Astrocyte of the hippocampus (primary cell): ENCODE measurements around the gene NBPF1.
"Not testable (repeated sequence)": the region's sequence is repeated elsewhere in the genome, so short reads cannot be mapped to it uniquely, and the experiment has no call there.

Experiments
- DNase-seq: peaks from one replicate; pipeline ENCODE4 v3.0.0; 2011; ENCODE audit warnings: low read depth, low spot score

Gene NBPF1

DNA sequence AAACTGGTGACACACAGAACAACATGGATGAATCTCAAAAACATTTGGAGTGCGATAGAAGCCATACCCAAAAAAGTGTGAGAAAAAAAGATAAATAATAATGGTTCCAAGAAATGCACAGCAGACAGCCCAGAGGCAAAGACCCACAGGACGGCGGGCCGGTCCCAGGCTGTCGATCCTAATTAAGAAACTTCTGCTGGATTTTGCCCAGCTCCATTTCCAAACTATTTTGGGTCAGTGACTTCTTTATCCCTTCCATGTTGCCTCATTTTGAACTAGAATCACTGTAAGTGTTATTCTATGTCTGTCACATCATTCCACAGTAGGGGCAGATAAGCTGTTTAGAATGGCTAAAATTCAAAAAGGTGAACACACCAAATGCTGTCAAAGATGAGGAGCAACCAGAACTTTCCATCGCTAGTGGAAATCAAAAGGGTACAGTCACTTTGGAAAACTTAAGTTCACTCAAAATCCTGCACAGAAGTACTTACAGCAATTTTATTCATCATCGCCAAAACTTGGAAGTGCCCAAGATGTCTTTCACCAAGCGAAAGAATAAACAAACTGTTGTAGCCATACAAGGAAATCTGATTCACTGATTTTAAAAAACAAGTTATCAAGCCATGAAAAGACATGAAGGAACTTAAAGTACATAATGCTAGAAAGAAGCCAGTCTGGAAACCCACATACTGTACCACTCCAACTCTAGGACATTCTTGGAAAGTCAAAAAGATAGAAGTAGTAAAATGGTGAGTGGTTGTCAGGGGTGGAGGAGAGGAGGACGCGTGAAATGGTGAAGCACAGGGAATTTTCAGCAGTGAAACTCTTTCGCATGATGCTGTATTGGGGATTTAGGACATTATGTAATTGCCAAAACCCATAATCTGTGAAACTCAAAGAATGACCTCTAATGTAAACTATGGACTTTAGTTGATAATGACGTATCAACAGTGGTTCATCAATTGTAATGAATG is 7.5 kb downstream of the NBPF1 start:
- no peak for DNase-seq

DNA sequence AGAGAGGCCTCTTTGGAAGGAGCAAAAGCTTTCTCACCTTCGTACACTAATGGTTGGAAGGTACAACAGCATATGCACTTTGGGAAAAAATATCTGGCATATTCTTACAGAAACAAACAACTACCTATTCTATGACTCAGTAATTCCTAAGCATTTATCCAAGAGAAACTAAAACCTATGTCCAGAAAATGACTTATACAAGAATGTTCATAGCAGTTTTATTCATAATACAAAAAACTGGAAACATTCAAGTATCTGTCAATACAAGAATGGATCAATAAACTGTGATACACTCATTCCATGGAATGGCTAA is 8.2 kb downstream of the NBPF1 start:
- DNase-seq = no peak

DNA sequence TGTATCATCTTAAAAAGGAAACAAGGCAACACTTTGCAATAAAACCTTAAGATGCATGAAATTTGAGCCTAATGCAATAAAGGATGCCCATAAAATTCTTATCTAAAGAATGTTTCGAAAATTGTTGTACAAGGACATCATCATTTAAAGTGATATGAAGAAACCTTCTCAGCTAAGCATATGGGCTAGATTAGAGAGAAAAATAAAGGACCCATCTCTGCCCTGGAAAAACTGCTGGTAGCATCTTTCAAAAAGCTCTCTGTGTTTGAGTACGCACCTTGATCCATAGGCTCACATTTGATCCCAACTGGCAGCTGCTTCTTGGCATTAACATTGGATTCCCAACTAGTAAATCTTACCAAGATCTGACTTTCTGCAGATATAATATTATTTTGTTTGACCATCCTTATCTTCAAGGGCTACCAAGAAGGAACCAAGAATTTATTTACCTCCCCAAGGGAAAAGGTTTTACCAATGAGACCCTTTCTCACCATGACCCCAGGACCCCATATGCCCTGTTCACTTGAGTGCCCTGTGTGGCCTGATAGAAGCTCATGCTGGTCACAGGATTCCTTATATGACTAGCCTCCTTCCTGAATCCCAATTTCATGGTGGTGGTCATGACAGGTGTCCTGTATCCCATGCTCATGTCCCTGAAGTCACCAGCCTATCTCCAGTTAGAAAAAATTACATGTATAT is 8.7 kb downstream of the NBPF1 start:
- DNase-seq = not testable (repeated sequence)

DNA sequence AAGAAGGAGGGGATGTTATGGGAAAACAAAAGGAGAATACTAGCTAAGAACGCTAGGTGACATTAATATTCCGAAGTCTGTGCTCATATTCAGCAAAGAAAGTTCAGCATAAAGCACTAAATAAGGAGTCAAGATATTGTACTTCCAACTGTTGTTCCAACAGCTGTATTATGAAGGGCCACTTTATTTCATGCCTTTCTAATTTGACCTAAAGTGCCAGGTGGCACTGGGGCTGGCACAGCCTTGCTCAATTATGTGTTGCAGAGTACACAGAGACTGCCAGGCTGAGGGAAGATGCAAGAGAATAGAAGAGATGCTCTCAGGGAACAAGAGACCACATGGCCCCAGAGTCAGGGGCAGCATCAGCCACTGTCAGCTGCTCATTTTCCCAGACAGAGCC is 9.7 kb downstream of the NBPF1 start:
- DNase-seq = not testable (repeated sequence)

DNA sequence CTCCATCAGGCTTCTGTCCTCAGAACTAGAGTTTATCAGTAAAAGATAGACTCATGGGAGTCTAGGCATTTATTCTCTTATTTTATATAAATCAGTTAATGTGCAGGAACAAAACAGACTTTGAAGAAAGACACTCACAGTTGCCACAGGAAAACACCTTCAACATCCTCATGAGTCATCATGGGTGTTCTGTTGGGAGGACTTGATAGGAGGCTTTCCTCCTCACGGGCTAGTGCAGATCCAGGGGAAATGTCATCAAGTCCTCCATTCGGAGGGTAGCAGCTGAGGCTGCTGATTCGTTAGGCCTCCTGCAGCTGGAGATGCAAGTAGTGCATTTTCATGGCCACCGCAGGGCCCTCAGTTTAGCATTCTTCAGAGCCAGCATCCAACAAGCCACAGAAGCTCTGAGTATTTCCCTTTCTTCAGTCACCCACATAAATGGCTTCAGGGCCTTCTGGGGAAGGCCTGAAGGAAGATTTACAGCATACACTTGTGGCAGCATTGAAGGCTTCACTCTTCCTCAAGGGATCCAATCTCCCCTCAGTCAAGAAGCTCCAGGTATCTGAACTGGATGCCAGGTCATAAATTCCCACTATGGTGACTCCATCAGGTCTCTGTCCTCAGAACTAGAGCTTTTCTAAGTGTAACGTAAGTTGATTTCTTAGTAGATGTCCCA is 10.9 kb downstream of the NBPF1 start:
- not testable (repeated sequence) for DNase-seq

DNA sequence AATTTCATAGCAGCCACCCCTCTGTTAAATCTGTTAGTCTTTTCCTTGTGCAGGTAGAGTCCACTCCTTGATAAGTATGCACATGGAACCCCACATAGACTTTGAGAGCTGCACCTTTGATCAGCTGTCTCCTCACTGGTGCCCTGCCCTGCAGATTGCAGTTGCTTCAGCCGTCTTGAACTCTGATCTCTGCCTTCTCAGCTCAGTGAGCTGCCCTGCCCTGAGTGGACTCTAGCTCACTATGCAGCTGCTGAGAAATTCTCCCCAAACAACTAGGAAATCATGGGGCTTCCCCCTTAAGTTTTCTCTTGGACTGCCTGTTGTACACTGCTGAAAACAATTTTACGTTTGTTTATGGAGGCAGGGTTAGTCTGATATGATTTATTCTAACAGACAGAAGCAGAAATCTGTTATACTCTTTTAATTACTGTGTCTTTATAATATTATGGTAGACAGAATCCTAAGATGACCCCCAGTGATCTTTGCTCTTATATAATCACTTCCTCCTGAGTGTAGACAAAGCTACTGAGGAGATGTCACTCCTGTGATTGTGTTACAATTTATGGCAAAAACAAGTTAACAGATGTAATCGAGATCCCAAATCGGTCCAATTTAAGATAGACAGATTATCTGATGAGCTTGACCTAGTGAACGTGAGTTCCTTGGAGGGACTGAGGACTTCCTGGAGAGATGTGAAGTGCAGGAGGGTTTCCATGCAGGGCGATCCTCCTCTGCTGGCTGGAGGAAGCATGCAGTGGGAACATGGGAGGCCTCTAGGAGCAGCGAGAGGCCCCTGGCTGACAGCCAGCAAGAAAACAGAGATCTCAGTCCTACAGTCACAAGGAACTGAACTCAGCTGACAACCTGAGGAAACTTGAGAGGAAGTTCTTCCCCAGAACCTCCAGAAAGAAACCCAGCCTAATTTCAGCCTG is 12.2 kb downstream of the NBPF1 start:
- not testable (repeated sequence) for DNase-seq

DNA sequence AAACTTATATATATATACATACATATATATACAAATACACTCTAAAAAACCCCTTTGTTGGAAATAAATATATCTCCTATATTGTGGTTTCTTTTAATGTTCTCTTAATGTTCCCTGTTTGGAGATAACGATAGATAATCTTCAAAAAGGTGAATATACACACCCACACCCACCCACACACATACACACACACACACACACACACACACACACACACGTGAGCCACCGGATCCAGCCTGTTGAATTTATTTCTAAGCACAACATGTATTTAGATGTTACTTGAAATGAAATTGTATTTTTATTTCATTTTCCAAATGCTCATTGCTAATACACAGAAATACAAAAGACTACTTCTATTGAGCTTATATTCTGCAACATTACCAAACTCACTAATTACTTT is 14.0 kb downstream of the NBPF1 start:
- not testable (repeated sequence) for DNase-seq

DNA sequence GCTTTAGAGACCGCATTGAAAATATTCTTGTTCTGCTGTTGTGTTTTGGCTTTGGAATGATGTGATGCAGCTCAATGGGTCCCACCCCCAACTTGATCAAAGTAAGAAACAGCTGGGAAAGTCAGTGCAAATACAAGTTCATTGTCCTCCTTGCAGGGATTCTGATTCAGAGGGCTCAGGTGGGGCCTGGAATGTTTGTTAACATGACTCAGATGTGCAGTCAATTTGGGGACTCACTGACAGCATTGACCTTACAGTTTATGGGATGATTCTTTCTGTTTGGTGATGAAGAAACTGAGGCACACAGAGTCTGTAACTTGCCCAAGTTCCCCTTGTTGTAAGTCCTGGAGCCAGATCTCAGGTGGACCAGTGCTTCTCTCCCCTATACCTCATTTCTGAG is 18.1 kb downstream of the NBPF1 start:
- not testable (repeated sequence) for DNase-seq

DNA sequence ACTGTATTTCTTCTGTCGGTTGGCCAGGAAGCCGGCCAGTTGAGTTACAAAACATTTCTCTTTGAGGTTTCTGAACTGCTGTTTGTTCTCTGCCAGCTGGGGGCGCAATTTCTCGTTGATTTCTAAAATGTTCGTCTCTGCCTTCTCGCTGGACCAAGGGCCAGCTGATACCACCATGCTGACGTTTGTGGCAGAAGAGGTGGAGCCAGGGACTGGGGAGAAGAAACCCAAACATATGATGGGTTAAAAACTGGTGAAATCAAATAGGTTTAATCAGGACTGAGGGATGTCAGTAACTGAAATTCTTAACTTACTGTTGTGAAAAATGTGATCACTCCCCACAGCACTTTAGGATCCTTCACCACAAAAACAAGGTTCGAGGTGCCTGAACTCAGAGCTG is 21.5 kb downstream of the NBPF1 start:
- not testable (repeated sequence) for DNase-seq

DNA sequence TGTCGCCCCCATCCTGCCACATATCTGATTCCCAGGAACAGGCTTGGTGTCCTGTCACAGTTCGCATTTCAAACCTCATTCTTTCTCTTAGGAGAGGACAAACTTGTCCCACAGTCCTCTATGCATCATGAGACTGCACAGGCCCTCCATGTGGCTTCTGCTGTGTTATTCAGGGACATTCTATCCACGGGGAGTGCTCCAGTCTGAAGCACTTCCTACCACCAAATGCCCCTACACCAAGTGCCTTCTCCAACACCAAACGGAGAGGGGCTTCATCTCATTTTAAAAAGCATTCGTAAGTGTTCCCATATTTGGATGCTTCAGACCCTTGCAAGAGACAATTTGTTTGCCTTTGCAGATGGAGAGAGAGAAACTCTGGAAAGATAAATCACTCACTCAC is 25.3 kb downstream of the NBPF1 start:
- peak; percentile 1 for DNase-seq

DNA sequence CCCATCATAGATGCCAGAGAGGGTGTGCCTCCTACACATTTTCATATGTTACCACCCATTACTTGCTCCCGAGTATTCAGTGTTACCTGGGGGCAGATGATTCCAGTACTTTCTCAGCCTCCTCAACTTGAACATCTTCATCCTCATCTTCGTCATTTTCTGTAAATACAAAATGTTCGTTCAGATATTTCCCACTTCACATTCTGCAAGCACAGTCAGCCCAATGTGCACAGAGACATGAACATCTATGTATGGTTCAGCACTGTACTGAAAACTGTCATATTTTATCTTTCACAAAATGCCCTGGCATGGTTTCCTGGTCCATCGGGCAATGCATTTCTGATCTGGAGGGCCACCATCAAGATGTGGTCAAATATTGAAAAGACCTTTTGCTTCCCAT is 25.7 kb downstream of the NBPF1 start:
- not testable (repeated sequence) for DNase-seq

DNA sequence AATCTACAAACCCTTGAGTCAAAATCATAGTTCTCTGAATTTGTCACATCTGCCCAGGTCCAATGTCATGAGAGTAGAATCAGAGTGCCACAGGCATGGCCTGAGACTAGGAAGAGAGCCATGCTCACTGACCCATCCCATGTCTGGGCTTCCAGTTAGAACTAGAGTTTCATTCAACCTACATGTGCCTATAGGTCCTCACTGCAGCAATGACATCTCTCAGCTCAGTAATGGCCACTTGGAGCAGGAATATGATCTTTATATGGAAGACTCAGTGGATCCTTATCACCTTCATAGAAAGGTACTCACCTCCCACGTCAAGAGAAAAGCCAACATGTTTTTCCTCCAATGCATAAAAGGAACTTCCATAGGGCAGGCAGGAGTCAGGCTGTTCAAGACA is 48.0 kb downstream of the NBPF1 start:
- not testable (repeated sequence) for DNase-seq

DNA sequence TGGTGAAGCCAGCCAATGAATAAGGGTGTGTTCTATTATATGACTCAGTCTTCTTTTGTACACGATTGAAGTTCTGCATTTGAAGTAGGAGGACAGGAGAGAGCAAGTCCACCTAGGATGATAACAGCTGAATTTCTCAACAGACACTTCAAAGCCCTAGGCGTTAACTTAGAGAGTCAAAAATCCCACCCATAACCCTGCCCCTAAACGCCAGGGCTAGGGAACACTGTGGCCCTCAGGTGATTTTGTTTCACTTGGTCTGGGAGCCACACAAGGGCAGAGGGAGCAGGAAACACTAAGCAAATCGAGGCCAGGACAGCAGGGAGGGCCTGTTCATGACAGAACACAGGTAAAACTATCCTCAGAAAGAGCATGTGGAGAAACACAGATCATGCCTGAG is 52.3 kb downstream of the NBPF1 start:
- DNase-seq = not testable (repeated sequence)

DNA sequence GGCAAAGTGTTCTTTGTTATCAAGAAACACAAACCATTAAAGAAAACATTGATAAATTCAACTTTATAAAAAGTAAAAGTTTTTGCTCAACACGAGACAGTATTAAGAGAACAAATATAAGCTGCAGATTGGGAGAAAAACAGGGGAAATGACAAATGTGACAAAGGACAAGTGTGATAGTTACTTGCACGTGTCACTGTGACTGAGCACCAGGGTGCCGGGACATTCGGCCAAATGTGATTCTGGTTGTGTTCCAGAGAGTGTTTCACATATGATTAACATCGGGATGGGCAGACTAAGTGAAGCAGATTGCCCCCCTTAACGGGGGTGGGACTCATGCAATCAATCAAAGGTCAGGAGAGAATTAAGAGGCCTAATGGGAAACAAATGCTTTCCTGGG is 52.9 kb downstream of the NBPF1 start:
- DNase-seq = not testable (repeated sequence)

DNA sequence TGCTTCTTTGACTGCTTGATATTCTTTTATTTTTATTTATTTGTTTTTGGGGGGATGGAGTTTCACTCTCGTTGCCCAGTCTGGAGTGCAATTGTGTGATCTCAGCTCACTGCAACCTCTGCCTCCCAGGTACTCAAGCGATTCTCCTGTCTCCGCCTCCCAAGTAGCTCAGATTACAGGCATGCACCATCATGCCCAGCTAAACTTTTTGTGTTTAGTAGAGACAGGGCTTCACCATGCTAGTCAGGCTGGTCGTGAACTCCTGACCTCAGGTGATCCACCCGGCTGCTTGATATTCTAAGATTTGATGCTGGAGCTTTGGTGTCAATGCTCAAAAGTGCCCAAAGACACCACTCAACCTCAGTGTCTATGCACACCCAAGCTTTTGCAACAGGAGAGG is 53.7 kb downstream of the NBPF1 start:
- not testable (repeated sequence) for DNase-seq

DNA sequence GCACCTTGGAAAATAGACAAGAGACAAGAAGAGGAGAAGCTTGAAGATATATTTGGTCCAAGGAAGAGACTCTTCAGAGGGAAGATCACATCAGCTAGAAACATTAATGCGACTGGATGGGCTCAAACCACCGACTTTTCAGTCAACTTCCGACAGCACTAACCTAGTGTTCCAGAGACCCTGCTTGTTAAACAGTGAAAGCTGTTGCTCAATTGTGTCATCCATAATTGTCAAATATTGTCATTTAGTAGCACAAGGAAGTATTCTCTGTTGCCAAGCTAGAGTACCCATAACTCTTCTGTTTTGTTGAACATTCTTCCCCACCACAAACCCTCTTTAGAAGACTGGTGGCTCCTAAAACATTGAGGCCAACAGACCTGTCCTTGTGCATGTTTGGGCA is 56.3 kb downstream of the NBPF1 start:
- not testable (repeated sequence) for DNase-seq

DNA sequence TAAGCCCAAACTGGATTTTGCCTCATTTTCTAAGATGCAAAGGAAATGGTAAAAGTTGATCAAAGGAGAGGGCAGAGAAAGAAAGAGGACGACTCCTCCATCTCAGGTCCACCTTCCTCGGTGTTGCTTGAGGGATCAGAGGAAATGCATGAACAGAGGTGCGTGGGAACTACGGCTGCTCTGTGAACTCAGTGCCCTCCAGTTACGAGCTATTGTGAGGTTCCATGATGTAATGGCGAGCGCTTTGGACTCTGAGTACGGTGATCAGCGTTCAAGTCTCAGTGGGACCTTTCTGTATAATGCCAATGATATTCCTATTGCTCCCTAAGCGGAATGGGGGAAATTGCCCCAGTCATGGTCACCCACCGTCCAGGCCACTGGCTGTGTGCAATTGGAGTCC is 60.1 kb downstream of the NBPF1 start:
- not testable (repeated sequence) for DNase-seq

DNA sequence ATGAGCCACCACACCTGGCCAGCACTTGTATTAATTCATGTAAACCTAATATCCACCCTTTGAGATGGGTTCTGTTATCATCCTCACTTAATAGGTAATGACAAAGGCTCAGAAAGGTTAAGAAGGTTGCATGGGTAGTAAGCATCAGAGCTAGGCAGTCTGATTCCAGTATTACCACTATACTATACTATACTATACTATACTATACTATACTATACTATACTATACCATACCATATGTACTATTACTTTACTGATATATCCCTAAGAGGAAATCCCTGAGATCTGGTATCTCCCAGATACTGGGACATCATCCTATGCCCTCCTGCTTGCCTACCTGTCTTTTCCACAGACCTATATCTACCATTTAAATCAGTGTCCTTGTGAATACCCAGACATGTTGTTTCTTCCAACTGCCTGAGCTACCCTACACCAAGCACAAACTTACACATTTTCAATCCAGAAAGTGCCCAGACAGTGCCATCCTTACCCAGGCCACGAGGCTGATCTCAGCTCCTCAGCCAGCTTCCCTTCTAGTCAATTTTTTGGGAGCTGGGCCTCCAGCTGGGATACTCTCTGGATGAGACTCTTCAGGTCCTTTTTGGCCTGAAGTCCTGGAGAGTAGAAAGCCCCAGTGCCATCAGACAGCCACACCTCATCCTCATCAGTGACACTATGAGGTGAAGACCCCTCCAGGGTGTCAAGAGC is 63.0 kb downstream of the NBPF1 start:
- not testable (repeated sequence) for DNase-seq

DNA sequence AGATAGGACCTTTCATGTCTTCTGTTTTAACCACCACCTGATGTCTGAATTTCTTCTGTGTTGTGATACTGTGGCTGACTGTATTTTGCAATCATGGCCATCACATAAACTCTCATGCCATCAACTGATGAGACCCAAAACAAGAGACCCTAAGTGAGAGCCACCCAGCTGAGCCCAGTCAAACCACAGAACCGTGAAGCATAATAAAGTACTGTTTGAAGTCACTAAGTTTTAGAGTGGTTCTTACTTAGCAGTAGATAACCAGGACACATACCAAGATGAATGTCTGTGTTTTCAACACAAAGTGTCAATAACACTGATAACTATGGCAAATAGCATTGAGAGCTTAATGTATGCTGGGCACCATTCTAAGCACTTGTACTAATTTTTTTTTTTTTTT is 63.8 kb downstream of the NBPF1 start:
- not testable (repeated sequence) for DNase-seq

DNA sequence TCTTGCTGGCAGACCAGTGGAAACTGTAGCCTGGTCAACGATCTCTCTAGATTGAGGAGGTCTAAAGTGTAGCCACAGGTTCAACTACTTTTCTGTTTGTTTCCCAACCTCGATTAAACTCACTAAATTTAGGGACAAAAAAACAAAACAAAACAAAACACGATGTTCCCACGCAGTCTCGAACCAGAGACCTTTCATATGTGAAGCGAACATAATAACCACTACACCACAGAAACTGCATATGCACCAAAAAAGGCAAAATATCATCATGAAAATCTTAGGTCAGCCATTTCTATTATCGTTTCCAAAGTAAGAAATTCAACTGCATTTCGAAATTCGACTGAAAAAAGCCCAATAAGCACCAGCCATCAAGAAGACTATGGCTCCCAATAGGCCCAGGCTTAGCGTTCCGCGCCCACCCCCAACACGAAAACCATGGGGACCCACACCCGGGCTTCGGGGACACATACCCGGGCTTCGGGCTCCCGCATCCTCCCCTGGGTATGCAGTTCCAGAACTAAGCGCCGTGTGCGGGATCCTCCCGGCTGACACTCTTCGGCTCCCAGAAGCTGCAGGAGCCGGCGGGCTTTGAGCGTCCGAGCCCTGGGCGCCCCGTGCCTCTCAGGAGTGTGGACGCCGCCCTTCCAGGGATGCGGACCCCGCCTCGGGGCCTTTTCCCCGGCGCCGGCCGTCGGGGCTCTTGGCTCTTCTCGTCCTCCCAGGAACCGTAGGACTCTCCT is 65.7 kb downstream of the NBPF1 start:
- DNase-seq = not testable (repeated sequence)
